ENCODE results near the gene GPAM.

Gene GPAM

GRCh38 chr10:112141292-112141691 is 42.3 kb downstream of the GPAM start:
- H3K27ac ChIP-seq (ENCODE audit: low read length): no peak overlapping the region
- no peaks in the 10 kb centered on the region for H3K36me3 ChIP-seq (replicated peaks; ENCODE audit: insufficient read depth, low read length)
- H3K9me3 ChIP-seq (replicated peaks; ENCODE audit: insufficient read depth, low read length): no peaks in the 10 kb centered on the region
- H4K20me1 ChIP-seq (ENCODE audit: insufficient read depth, low read length): no peaks in the 10 kb centered on the region
- no peak overlapping the region for H3K4me2 ChIP-seq (ENCODE audit: low read depth, low read length)
- H3K27me3 ChIP-seq (replicated peaks; ENCODE audit: insufficient read depth, low read length): no peaks in the 10 kb centered on the region
- no peak overlapping the region for H3K9ac ChIP-seq (ENCODE audit: low read length)
- H3K4me3 ChIP-seq (ENCODE audit: low read length): no peak overlapping the region
- H3F3A ChIP-seq (ENCODE audit: insufficient read depth, low read length): no peaks in the 10 kb centered on the region
- no peaks in the 10 kb centered on the region for H3K4me1 ChIP-seq (ENCODE audit: low read length)
- DNase-seq: no peak
- H3K9me2 ChIP-seq (replicated peaks; ENCODE audit: insufficient read depth, low read length): no peaks in the 10 kb centered on the region
- no peaks in the 10 kb centered on the region for H3K79me2 ChIP-seq (ENCODE audit: low read length)
- H2AFZ ChIP-seq (ENCODE audit: low read length): no peak overlapping the region
- TF ChIP-seq EZH2 (optimal IDR thresholded peaks at IDR 0.05; ENCODE audit: low read depth, low read length) (no peak), CTCF (IDR thresholded peaks at IDR 0.05; ENCODE audit: low read length) (no peak), EZH2phosphoT487 (IDR thresholded peaks at IDR 0.05; ENCODE audit: low read length) (no peak)

- H2AFZ ChIP-seq (ENCODE audit: low read length): no peak overlapping the region
- no peaks in the 10 kb centered on the region for H3K4me1 ChIP-seq (ENCODE audit: low read length)
- no peak for TF ChIP-seq EZH2phosphoT487 (IDR thresholded peaks at IDR 0.05; ENCODE audit: low read length)
- TF ChIP-seq EZH2 (optimal IDR thresholded peaks at IDR 0.05; ENCODE audit: low read depth, low read length): no peak
- peak; percentile 96 for TF ChIP-seq CTCF (IDR thresholded peaks at IDR 0.05; ENCODE audit: low read length)
- H3K4me2 ChIP-seq (ENCODE audit: low read depth, low read length): no peak overlapping the region
- no peaks in the 10 kb centered on the region for H3K9me3 ChIP-seq (replicated peaks; ENCODE audit: insufficient read depth, low read length)
- H3K79me2 ChIP-seq (ENCODE audit: low read length): no peaks in the 10 kb centered on the region
- H3K36me3 ChIP-seq (replicated peaks; ENCODE audit: insufficient read depth, low read length): no peaks in the 10 kb centered on the region
- H3K4me3 ChIP-seq (ENCODE audit: low read length): no peak overlapping the region
- H3F3A ChIP-seq (ENCODE audit: insufficient read depth, low read length): no peaks in the 10 kb centered on the region
- peak; percentile 90 for DNase-seq
- H3K27me3 ChIP-seq (replicated peaks; ENCODE audit: insufficient read depth, low read length): no peaks in the 10 kb centered on the region
- no peaks in the 10 kb centered on the region for H3K9me2 ChIP-seq (replicated peaks; ENCODE audit: insufficient read depth, low read length)
- no peak overlapping the region for H3K9ac ChIP-seq (ENCODE audit: low read length)
- no peak overlapping the region for H3K27ac ChIP-seq (ENCODE audit: low read length)
- no peaks in the 10 kb centered on the region for H4K20me1 ChIP-seq (ENCODE audit: insufficient read depth, low read length)
These were observed 43.2 kb downstream of the GPAM start for GRCh38 chr10:112140110-112140970.

GRCh38 chr10:112139176-112139575 is 44.4 kb downstream of the GPAM start:
- Histone ChIP-seq H3F3A (ENCODE audit: insufficient read depth, low read length) (no peaks in the 10 kb centered on the region), H3K4me2 (ENCODE audit: low read depth, low read length) (no peak overlapping the region), H3K9me3 (replicated peaks; ENCODE audit: insufficient read depth, low read length) (no peaks in the 10 kb centered on the region), H3K27ac (ENCODE audit: low read length) (no peak overlapping the region), H3K79me2 (ENCODE audit: low read length) (no peaks in the 10 kb centered on the region), H3K4me1 (ENCODE audit: low read length) (no peaks in the 10 kb centered on the region), H3K9me2 (replicated peaks; ENCODE audit: insufficient read depth, low read length) (no peaks in the 10 kb centered on the region), H3K27me3 (replicated peaks; ENCODE audit: insufficient read depth, low read length) (no peaks in the 10 kb centered on the region), H3K9ac (ENCODE audit: low read length) (no peak overlapping the region), H2AFZ (ENCODE audit: low read length) (no peak overlapping the region), H3K4me3 (ENCODE audit: low read length) (no peak overlapping the region), H3K36me3 (replicated peaks; ENCODE audit: insufficient read depth, low read length) (no peaks in the 10 kb centered on the region), H4K20me1 (ENCODE audit: insufficient read depth, low read length) (no peaks in the 10 kb centered on the region)
- DNase-seq: no peak
- TF ChIP-seq EZH2 (optimal IDR thresholded peaks at IDR 0.05; ENCODE audit: low read depth, low read length) (no peak), EZH2phosphoT487 (IDR thresholded peaks at IDR 0.05; ENCODE audit: low read length) (no peak), CTCF (IDR thresholded peaks at IDR 0.05; ENCODE audit: low read length) (no peak)

Measured in MM.1S (cell line).